ENCODE data around the gene TPM1.
"Not testable (repeated sequence)": the region's sequence is repeated elsewhere in the genome, so short reads cannot be mapped to it uniquely, and the experiment has no call there.

The TPM1 gene

DNA sequence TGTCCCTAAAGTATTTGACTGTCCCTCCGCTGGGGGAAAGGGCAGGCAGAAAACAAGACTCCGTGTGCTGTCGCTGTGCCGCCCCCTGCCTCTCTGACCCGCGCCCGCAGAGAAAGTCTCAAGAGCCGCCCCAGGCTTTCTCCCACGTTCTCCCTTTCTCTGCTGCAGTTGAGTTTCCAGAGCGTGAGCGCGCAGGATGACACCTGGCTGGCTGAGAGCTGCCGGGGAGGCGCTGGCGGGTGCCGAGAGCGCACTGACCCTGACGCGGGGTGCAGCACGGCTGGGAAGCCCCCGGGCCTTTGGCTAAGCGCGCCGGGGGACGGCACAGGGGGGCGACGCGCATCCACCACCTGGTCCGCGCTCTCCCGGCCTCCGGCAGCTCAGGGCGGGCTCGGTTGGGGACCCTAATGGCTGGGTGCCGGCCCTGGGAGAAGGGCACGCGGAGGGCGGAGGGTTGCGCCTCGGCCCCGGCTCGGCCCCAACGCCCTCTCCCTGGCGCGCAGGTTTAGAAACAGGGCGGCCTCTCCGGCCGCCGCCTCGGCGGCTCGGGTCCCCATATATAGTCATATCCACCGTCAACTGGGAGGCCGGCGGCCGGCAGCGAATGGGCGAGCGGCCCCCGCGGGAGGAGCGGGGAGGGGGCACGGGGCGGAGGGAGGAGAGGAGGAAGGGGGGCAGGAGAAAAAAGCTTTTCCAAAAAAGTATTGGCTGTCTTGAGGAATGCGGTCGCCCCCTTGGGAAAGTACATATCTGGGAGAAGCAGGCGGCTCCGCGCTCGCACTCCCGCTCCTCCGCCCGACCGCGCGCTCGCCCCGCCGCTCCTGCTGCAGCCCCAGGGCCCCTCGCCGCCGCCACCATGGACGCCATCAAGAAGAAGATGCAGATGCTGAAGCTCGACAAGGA is at the start of gene TPM1:
Gene TPM1, plus strand, starts transcription at position 774 of the 903 bp plus-strand sequence. Its CDS starts 83 bp downstream, at position 857.
- TF ChIP-seq, protein P1, sequence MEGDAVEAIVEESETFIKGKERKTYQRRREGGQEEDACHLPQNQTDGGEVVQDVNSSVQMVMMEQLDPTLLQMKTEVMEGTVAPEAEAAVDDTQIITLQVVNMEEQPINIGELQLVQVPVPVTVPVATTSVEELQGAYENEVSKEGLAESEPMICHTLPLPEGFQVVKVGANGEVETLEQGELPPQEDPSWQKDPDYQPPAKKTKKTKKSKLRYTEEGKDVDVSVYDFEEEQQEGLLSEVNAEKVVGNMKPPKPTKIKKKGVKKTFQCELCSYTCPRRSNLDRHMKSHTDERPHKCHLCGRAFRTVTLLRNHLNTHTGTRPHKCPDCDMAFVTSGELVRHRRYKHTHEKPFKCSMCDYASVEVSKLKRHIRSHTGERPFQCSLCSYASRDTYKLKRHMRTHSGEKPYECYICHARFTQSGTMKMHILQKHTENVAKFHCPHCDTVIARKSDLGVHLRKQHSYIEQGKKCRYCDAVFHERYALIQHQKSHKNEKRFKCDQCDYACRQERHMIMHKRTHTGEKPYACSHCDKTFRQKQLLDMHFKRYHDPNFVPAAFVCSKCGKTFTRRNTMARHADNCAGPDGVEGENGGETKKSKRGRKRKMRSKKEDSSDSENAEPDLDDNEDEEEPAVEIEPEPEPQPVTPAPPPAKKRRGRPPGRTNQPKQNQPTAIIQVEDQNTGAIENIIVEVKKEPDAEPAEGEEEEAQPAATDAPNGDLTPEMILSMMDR (conservative IDR thresholded peaks at IDR 0.05; ENCODE audit: control insufficient read depth, insufficient read depth, low read depth, low read length), result no peak
- DNase-seq (ENCODE audit: low read depth), result peak; percentile 54
- peak within 1 kb of the TSS; percentile 69 for H3K4me3 ChIP-seq (ENCODE audit: control insufficient read depth, low read depth, low read length)

DNA sequence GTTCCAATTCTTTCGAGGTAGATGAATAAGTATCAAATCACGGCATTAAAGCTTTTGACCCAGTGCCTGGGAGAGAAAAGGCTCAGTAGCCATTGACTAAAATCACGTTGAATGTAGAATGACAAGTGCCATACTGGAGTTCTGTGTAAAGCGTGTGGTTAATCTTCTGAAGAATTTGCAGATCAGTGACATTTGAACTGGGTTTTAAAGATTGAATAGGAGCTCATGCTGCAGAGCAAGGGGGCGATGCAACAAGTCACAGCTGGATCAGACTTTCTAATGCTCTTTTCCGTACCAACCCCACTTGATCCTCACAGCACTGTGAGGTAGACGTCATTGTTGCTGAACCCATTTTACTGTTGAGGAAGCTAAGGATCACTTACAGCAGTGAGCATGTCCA is 49.5 kb upstream of the TPM1 start:
- TF ChIP-seq, protein P1 (conservative IDR thresholded peaks at IDR 0.05; ENCODE audit: control insufficient read depth, insufficient read depth, low read depth, low read length), result no peak
- no peak overlapping the region for H3K4me3 ChIP-seq (ENCODE audit: control insufficient read depth, low read depth, low read length)
- no peak for DNase-seq (ENCODE audit: low read depth)

DNA sequence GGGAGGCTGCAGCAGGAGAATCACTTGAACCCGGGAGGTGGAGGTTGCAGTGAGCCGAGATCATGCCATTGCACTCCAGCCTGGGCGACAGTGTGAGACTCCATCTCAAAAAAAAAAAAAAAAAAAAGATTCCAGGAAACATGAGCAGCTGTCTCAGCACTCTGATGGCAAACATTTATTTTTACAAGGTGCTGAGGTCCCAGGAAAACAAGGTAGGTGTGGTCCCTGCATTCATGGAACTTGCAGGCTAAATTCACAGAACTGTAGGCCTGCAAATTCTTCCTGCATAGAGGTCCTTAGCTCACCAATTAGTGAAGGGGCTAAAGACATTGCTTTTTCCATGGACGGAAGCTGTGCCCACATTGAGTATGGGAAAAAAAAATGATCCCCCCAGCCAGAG is 48.9 kb upstream of the TPM1 start:
- DNase-seq (ENCODE audit: low read depth); H3K4me3 ChIP-seq (ENCODE audit: control insufficient read depth, low read depth, low read length): not testable (repeated sequence)

DNA sequence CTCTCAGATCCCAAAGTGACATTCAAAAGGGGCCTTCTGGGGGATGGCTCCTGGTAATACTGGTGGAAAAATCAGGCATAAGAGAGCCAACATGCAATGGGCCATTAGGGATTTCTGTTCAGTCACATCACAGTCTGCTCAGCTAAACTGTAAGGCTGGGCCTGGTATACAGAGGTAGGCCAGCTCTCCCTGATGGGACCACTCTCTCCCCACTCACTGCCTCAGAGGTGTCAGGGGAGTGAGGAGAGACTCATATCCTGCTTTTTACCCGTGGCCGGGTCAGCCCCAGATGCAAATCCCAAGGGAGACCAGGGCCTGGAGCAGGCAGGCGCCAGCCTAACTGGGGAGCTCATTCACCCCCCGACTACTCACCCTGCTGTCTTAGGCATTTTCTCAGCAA is 48.1 kb upstream of the TPM1 start:
- no peak for DNase-seq (ENCODE audit: low read depth)
- TF ChIP-seq, protein P1 (conservative IDR thresholded peaks at IDR 0.05; ENCODE audit: control insufficient read depth, insufficient read depth, low read depth, low read length), result no peak

DNA sequence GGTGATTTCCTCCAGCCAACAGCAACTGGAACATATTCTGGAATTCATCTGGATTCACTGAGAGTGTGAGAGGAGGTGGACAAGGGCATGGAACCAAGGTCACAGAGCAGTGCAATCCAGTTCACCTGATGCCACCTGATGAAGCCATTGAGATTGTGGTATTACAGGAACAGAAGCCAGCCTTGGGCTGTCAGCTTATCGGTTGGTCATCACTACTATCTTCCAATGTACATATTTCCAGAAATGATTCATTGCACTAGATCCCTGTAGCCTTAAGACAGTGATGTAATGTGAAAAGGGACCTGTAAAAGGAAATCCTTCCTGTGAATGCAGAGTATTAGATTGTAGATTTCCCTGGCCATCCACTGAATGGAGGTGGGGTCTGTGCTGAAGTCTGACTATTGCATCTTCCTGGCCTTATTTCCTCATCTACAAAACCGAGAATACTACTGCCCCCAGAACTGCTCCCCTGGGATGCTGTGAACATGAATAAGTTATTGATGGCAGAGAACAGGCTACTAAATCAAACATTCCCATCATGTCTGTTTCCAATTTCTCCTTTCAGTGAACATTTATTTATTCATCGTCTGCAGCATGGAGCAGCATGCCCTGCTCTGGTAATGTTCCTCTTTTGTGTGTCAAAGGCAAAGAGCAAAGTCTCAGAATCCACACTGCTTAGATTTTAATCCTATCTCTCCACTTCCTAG is 47.4 kb upstream of the TPM1 start:
- DNase-seq (ENCODE audit: low read depth), result peak; percentile 69
- H3K4me3 ChIP-seq (ENCODE audit: control insufficient read depth, low read depth, low read length), result no peak overlapping the region
- TF ChIP-seq, protein P1 (conservative IDR thresholded peaks at IDR 0.05; ENCODE audit: control insufficient read depth, insufficient read depth, low read depth, low read length), result no peak

More for the DNA sequence above, 48.1 kb upstream of the TPM1 start:
- H3K4me3 ChIP-seq (ENCODE audit: control insufficient read depth, low read depth, low read length), result no peak overlapping the region

DNA sequence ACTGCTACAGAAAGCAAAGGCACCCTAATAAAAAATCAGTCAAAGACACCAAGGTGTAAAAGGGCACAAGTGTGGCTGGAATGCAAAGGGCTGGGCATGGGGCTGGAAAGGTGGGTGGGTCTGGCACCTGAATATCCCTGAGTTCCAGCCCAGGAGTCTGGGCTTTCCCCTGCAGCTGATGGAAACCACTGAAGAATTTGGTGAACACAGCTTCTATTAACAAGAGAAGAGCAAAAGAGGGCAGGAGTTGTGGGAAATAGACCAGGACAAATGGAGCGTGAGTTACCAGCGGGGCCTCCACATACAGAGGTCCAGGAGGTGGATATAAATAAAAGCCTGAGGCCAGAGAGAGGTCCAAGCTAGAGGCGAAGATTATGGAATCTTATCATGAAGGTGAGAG is 45.1 kb upstream of the TPM1 start:
- no peak for DNase-seq (ENCODE audit: low read depth)
- TF ChIP-seq, protein P1 (conservative IDR thresholded peaks at IDR 0.05; ENCODE audit: control insufficient read depth, insufficient read depth, low read depth, low read length), result no peak
- H3K4me3 ChIP-seq (ENCODE audit: control insufficient read depth, low read depth, low read length), result no peak overlapping the region

Measured in fibroblast of mammary gland (primary cell).